AG04449 (cell line): ENCODE measurements around the gene DUS1L.

ENCODE experiments used
- CTCF ChIA-PET: fragments of 350-600 bp; formaldehyde crosslinking; extraction: SDS; loops from one replicate; lab custom pipeline; 2021; ENCODE audit warnings: antibody characterized with exemption; lab: Yijun Ruan, JAX
- POLR2A ChIA-PET: fragments of 400-600, 350-600 bp; formaldehyde crosslinking; extraction: SDS; loops from one replicate; lab custom pipeline; 2020; ENCODE audit warnings: antibody characterized with exemption, inconsistent platforms; lab: Yijun Ruan, JAX
- DNase-seq: peaks from one replicate; pipeline ENCODE4 v3.0.0-alpha.2; 2010; ENCODE audit warnings: low read depth, low spot score
- H3K4me3 ChIP-seq: 2 replicates; pipeline ENCODE4 v1.5.1; 2011; ENCODE audit warnings: low read depth, mild to moderate bottlenecking, control low read depth, low read length
- TF ChIP-seq, protein P1 (sequence below): IDR thresholded peaks from one replicate; pipeline ENCODE4 v1.5.1; 2011; ENCODE audit warnings: mild to moderate bottlenecking, moderate library complexity, low read length, control low read depth, inconsistent platforms; ENCODE audit not compliant: insufficient read depth; ENCODE audit errors: missing control alignments

The DUS1L gene

GRCh38 chr17:82092995-82093751, 27.6 kb upstream of the DUS1L start:
- H3K4me3 ChIP-seq: no peak overlapping the region
- ChIA-PET CTCF (no interaction called here), POLR2A (no interaction called here)
- no peak for DNase-seq
- TF ChIP-seq, protein P1, sequence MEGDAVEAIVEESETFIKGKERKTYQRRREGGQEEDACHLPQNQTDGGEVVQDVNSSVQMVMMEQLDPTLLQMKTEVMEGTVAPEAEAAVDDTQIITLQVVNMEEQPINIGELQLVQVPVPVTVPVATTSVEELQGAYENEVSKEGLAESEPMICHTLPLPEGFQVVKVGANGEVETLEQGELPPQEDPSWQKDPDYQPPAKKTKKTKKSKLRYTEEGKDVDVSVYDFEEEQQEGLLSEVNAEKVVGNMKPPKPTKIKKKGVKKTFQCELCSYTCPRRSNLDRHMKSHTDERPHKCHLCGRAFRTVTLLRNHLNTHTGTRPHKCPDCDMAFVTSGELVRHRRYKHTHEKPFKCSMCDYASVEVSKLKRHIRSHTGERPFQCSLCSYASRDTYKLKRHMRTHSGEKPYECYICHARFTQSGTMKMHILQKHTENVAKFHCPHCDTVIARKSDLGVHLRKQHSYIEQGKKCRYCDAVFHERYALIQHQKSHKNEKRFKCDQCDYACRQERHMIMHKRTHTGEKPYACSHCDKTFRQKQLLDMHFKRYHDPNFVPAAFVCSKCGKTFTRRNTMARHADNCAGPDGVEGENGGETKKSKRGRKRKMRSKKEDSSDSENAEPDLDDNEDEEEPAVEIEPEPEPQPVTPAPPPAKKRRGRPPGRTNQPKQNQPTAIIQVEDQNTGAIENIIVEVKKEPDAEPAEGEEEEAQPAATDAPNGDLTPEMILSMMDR: no peak

GRCh38 chr17:82092628-82092994, 27.0 kb upstream of the DUS1L start:
- TF ChIP-seq, protein P1: no peak
- CTCF ChIA-PET: no interaction called here
- POLR2A ChIA-PET: no interaction called here
- no peak overlapping the region for H3K4me3 ChIP-seq
- no peak for DNase-seq

DNA sequence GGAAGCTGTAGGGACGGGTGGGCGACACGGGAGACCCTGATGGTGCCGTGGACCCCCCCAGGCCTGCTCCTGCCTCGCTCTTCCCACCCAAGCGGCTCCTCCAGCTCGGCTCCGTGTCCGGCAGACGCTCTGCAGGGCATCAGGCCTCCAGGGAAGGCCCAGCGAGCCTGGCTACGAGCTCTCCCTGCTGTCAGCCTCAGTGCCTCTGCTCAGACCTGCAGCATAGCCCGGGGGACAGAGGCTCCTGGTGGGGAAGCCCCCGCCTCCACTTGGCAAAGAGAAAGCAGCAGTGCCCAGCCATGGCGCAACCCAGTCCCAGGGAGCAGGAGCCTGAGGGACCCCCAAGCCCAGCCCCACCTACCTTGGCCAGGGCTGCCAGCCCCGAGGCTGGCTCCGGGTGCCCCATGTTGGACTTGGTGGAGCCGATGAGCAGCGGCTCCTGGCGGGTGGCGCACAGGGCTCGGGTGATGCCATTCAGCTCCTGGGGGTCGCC, 26.5 kb upstream of the DUS1L start:
- DNase-seq: no peak
- TF ChIP-seq, protein P1: no peak
- ChIA-PET POLR2A (no interaction called here), CTCF (no interaction called here)
- no peak overlapping the region for H3K4me3 ChIP-seq

DNA sequence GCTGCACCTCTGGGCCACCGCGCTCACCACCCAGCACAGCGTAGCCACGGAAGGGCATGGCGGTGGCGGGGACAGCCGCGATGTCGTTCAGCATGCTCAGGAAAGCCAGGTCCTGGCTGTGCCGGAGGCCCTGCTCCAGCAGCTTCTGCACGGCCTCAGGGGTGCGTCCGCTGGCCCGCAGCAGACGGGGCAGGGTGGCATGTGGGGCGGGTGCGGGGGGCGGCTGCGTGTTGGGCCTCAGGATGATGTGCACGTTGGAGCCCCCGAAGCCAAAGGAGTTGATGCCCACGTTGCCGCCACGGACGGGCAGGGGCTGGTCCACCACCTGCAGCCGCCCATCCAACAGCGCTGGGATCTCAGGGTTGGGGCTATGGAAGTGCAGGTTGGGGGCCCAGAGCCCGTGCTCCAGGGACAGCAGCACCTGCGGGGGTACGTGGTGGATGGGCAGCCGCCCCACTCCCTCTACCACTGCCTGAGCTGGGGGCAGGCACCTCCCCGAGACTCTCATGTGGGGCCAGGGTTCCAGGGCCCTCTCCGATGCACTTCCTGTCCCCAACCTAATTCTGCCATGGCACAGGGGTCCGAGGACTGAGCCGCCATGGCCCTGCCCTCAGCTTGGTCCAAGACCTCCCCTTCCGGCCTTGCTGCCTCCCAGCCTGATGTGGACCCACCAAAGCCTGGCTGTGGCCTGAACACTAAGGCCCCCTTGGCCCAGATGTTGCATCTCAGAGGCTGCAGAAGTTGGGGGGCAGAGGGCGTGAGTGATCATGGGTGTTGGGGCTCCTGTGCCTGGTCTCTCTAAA, 25.9 kb upstream of the DUS1L start:
- POLR2A ChIA-PET: no interaction called here
- TF ChIP-seq, protein P1: no peak
- CTCF ChIA-PET: no interaction called here
- DNase-seq: no peak
- no peak overlapping the region for H3K4me3 ChIP-seq

- POLR2A ChIA-PET: interaction anchor here (1.5 kb wide), 1 partner anchor 53 kb away, joined by 3 read pairs; the partner anchor contains the start of gene DCXR
- TF ChIP-seq, protein P1: no peak
- CTCF ChIA-PET: interaction anchor here (0.6 kb wide), 1 partner anchor 164 kb away, joined by 3 read pairs; no protein-coding TSS in a partner anchor
- no peak for DNase-seq
- no peak overlapping the region for H3K4me3 ChIP-seq
These were observed 25.1 kb upstream of the DUS1L start for GRCh38 chr17:82090549-82091263.
